ENCODE data around the gene IRGC. TPM values are rescaled to one million over a fixed set of nuclear protein-coding genes. Genes with fewer than 3 reads are reported as not detected.
"Not testable (repeated sequence)": the region's sequence is repeated elsewhere in the genome, so short reads cannot be mapped to it uniquely, and the experiment has no call there.

The IRGC gene
- total RNA-seq, 1 donor from 2014 or later = not detected

- no peak for DNase-seq (ENCODE audit: low read depth)
Observed at GRCh38 chr19:43754253-43754502, 38.3 kb downstream of the IRGC start.

DNA sequence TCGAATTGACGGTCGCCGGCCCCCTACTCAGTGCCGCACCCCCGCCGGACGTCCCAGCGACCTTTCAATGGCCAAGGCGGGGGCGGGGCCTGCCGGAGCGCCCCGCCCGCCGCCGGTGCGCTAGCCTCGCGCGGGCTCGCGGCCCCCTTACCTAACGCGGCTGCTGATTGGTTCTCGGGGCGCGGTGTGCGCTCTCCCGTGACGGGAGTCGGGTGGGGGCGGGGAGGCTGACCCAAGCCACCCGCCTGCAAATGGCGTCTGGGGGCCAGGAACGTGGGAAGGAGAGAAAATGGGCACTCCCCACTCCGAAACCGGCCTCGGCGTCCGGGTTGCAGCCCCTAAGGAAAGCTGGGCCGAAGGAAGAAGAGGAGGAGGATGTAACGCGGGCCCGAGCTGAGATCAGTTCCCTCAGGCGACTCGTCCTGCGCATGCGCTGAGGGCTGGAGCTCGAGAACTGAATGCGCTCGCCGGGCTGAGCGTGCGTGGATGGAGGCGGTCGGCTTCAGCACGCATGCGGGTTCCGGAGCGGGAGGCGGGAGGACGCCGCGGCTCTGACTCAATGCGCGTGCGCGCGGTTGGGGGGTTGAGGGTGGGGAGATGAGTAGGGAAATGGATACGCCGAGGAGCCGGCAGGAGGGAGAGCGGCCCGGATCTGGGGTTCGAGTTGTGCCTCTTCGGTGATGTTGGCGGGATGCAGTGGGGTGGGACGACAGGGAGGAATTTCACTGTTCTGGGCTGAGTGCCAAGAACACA, 38.8 kb downstream of the IRGC start, which contains the start of gene SMG9:
TSS of gene SMG9 (minus strand) at position 460 of the 753 bp plus-strand sequence. CDS start 4,221 bp downstream, outside the sequence.
- DNase-seq (ENCODE audit: low read depth) = peak; percentile 86

DNA sequence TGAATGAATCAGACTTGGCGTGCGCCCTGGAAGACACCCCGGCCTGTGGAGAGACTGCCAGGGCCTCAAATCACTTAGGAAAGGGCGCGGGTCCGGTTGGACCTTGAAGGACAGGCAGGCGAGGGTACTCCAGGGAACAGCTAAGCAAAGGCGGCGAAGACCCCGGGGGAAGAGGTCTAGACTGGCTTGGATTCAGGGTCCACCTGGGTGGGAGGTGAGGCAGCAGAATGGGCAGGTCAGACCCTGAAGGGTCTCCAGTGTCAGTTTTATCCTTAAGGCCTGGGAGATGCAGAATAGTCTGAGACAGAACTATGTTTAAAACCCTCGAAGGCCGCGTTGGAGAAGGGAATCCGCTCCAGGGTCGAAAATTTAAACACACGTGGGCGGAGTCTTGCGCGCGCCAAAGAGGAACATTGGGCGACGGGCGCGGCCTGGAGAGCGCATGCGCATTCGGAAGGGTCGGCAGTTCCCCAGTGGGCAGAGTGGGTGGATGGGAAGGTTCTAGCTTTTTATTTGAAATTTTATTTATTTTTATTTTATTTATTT, 39.5 kb downstream of the IRGC start:
- DNase-seq (ENCODE audit: low read depth) = no peak

DNA sequence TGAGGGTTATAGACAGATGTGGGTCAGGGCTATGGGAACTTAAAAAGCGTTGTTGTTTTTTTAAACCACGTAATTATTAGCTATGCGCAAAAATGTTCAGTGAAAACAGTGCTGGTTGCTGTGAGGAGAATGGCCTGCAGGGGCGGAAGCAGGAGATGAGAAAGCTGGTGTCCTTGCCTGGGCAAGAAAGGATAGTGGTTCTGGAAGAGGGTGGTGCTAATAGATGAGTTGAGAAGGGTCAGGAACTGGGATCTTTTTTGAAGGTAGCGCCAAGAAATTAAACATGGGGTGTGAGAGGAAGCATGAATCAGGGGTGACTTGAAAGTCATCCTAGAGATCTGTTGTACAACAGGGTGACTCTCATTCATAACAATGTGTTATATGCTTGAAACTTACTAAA, 43.6 kb downstream of the IRGC start:
- DNase-seq (ENCODE audit: low read depth) = no peak

- no peak for DNase-seq (ENCODE audit: low read depth)
Observed at GRCh38 chr19:43760941-43761340, 45.1 kb downstream of the IRGC start.

DNA sequence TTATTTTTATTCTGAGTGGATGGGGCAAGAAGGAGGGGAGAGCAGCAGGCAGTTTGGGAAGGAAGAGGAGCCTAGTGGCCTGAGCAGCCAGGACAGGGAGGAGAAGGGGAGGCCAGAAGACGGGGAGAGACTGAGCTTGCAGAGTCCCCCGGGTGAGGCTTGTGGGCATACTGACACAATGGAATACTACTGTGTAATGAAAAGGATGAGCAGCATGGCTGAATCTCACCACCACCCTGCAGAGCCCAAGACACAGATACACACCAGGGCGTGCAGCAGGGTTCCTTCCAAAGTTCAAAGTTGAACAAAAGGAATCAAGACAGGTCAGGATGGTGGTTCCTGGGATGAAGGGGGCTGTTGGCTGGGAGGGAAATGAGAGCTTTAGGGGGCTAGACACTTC, 46.9 kb downstream of the IRGC start:
- no peak for DNase-seq (ENCODE audit: low read depth)

- peak; percentile 45 for DNase-seq (ENCODE audit: low read depth)
Observed at GRCh38 chr19:43763473-43763939, 47.6 kb downstream of the IRGC start.

- not testable (repeated sequence) for DNase-seq (ENCODE audit: low read depth)
Observed at GRCh38 chr19:43764684-43765083, 48.8 kb downstream of the IRGC start.

DNA sequence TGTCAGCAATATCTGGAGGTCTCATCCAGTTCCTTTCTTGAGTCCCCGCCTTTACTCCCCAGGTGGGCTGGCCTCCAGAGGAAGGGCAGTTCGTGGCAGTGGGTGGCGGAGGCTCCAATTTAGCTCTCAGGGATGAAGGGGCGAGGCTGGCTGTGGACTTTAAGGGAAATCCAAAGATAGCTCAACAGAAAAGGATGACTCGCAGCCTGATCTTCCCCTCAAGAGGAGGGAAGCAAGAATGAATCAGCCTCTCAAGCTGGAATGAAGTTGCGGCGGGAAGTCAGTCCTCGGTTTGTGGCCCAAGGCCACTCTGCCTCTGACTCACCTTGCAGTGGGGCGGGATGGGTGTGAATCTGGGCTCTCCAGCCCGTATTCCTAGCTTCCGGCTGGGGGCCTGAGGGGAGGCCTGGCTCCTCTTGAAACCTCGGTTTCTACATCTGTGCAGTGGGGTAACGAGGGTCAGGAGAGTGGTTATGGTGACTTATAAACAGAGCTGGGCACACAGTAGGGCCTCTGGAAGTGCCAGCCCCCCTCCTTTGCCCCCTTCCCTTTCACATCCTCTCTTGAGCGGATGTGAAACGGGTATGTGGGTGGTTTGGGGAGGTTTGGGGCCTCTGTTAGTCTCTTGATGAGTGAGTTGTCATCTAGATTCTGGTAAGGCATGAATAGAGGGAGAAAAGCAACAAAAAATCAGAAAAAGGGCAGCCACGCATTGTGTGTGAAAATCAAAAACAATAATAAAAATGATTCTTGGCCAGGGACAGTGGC, 49.4 kb downstream of the IRGC start:
- DNase-seq (ENCODE audit: low read depth) = peak; percentile 91

GRCh38 chr19:43766755-43767043, 50.8 kb downstream of the IRGC start:
- no peak for DNase-seq (ENCODE audit: low read depth)

DNA sequence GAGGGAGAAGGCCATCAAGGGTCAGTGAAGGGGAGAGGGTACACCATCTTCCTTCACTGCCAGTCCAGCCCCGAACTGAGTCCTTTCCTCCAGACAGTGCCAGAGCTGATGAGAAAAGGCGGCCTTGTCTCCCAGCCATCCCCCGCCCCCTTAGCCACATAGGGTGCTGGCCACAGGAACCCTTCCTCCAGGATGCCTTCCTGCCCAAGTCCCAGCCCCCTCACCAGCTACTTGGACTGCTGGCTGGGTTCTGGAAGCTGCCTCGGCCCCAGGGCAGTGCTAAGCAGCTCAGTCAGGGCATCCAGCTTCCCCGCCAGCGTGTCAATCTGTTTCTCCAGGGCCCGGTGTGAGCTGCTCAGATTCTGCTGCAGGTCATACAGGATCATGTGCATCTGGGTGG, 51.4 kb downstream of the IRGC start:
- no peak for DNase-seq (ENCODE audit: low read depth)

GRCh38 chr19:43767818-43768217, 51.9 kb downstream of the IRGC start:
- DNase-seq (ENCODE audit: low read depth) = no peak

- DNase-seq (ENCODE audit: low read depth) = no peak
Observed at GRCh38 chr19:43768273-43769050, 52.6 kb downstream of the IRGC start.

- DNase-seq (ENCODE audit: low read depth) = no peak
Observed at GRCh38 chr19:43769256-43769655, 53.4 kb downstream of the IRGC start.

Other genes starting within 250 kb of the IRGC start
- 9.6 and 12.3 TPM in 2 replicates for gene PHLDB3, start 211.3 kb upstream of the IRGC start, total RNA-seq
- 144 and 213 TPM in 2 replicates for gene ETHE1, start 188.9 kb upstream of the IRGC start, total RNA-seq
- 0.25 TPM in 1 of 2 replicates, not detected in the other for gene ZNF575, start 182.9 kb upstream of the IRGC start, total RNA-seq
- 15.6 and 16.7 TPM in 2 replicates for gene XRCC1, start 140.5 kb upstream of the IRGC start, total RNA-seq
- gene PINLYP, start 140.3 kb upstream of the IRGC start, total RNA-seq = 0.52 and 2.2 TPM in 2 replicates
- 41.7 and 64.6 TPM in 2 replicates for gene IRGQ, start 119.9 kb upstream of the IRGC start, total RNA-seq
- gene ZNF576, start 119.5 kb upstream of the IRGC start, total RNA-seq = 10.1 and 12.3 TPM in 2 replicates
- 0.05 TPM in 1 of 2 replicates, not detected in the other for gene SRRM5, start 104.0 kb upstream of the IRGC start, total RNA-seq
- 30.1 and 34.6 TPM in 2 replicates for gene ZNF428, start 96.4 kb upstream of the IRGC start, total RNA-seq
- 6.6 and 36.4 TPM in 2 replicates for gene CADM4, start 76.2 kb upstream of the IRGC start, total RNA-seq
- gene PLAUR, start 45.9 kb upstream of the IRGC start, total RNA-seq = 21.0 and 180 TPM in 2 replicates
- 3.8 and 9.9 TPM in 2 replicates for gene SMG9, start 38.9 kb downstream of the IRGC start, total RNA-seq
- gene KCNN4, start 64.9 kb downstream of the IRGC start, total RNA-seq = 0.85 and 8.5 TPM in 2 replicates
- 0.35 TPM in 2 replicates for gene LYPD5, start 86.4 kb downstream of the IRGC start, total RNA-seq
- 5.4 and 20.7 TPM in 2 replicates for gene ZNF283, start 111.2 kb downstream of the IRGC start, total RNA-seq
- gene ZNF404, start 167.9 kb downstream of the IRGC start, total RNA-seq = 2.6 and 6.0 TPM in 2 replicates
- gene ZNF45, start 219.2 kb downstream of the IRGC start, total RNA-seq = 12.3 and 24.2 TPM in 2 replicates
- gene ZNF221, start 235.2 kb downstream of the IRGC start, total RNA-seq = 4.0 and 13.7 TPM in 2 replicates

Measured in renal cortical epithelial cell (primary cell).